T-helper 2 cell treated with Interferon-gamma antibody and Interleukin-4, amounts not matched to agents 100 ng/mL and 5 ng/mL, for 36 hours (primary cell): ENCODE data around the gene PITPNC1. TPM values are rescaled to one million over a fixed set of nuclear protein-coding genes. Genes with fewer than 3 reads are reported as not detected.
"Not testable (repeated sequence)": the region's sequence is repeated elsewhere in the genome, so short reads cannot be mapped to it uniquely, and the experiment has no call there.

Source experiments
- intact Hi-C: fragments of 100-400 bp; cut with micrococcal nuclease; formaldehyde crosslinking; loops from one replicate; pipeline ENCODE4 v1.15.1; 2023
- total RNA-seq: library from RNA; stranded (reverse); gene quantifications from 2 replicates; pipeline ENCODE4 v1.2.3, GENCODE V29; 2022

PITPNC1 gene
- total RNA-seq, 1 donor from 2014 or later, result 24.7 TPM

GRCh38 chr17:67503739-67504138 lies 126.7 kb downstream of the PITPNC1 start:
- intact Hi-C loops, result no loop called here

- intact Hi-C loops, result no loop called here
These were observed 127.1 kb downstream of the PITPNC1 start for GRCh38 chr17:67504182-67504581.

GRCh38 chr17:67506966-67507365 lies 129.9 kb downstream of the PITPNC1 start:
- intact Hi-C loops, result no loop called here

GRCh38 chr17:67509390-67510287 lies 132.6 kb downstream of the PITPNC1 start:
- intact Hi-C loops, result no loop called here

- intact Hi-C loops, result no loop called here
These were observed 133.9 kb downstream of the PITPNC1 start for GRCh38 chr17:67511012-67511411.

GRCh38 chr17:67511804-67512203 lies 134.7 kb downstream of the PITPNC1 start:
- intact Hi-C loops, result no loop called here

GRCh38 chr17:67514998-67515397 lies 137.9 kb downstream of the PITPNC1 start:
- intact Hi-C loops, result no loop called here

- intact Hi-C loops, result no loop called here
These were observed 138.5 kb downstream of the PITPNC1 start for GRCh38 chr17:67515490-67516083.

- intact Hi-C loops, result not testable (repeated sequence)
These were observed 139.5 kb downstream of the PITPNC1 start for GRCh38 chr17:67516571-67516970.

GRCh38 chr17:67517325-67517724 lies 140.2 kb downstream of the PITPNC1 start:
- intact Hi-C loops, result no loop called here

- intact Hi-C loops, result no loop called here
These were observed 141.8 kb downstream of the PITPNC1 start for GRCh38 chr17:67518876-67519275.

GRCh38 chr17:67519801-67520251 lies 142.7 kb downstream of the PITPNC1 start:
- intact Hi-C loops, result no loop called here

- intact Hi-C loops, result no loop called here
These were observed 143.3 kb downstream of the PITPNC1 start for GRCh38 chr17:67520252-67520906.

- intact Hi-C loops, result no loop called here
These were observed 144.1 kb downstream of the PITPNC1 start for GRCh38 chr17:67520916-67521774.

- intact Hi-C loops, result no loop called here
These were observed 144.6 kb downstream of the PITPNC1 start for GRCh38 chr17:67521775-67522069.

GRCh38 chr17:67523101-67523500 lies 146.0 kb downstream of the PITPNC1 start:
- intact Hi-C loops, result no loop called here

- intact Hi-C loops, result no loop called here
These were observed 148.4 kb downstream of the PITPNC1 start for GRCh38 chr17:67525239-67526135.

- intact Hi-C loops, result no loop called here
These were observed 149.6 kb downstream of the PITPNC1 start for GRCh38 chr17:67526700-67527099.

- intact Hi-C loops, result no loop called here
These were observed 151.8 kb downstream of the PITPNC1 start for GRCh38 chr17:67528751-67529436.

GRCh38 chr17:67531291-67531690 lies 154.2 kb downstream of the PITPNC1 start:
- intact Hi-C loops, result no loop called here
